Coronary artery (tissue), 2 donors: Measurements from ENCODE around the gene CTNNA3.

Source experiments
- DNase-seq: peaks from one replicate; pipeline ENCODE4 v3.0.0-alpha.2; 2017; ENCODE audit warnings: low spot score
- H3K27ac ChIP-seq, 2 donors: fragments of 200-600 bp; sonication (generic); one replicate each; pipeline ENCODE4 v1.5.1; 2016 to 2019
- H3K4me3 ChIP-seq: fragments of 200-600 bp; sonication (generic); 2 replicates; pipeline ENCODE4 v1.5.1; 2016; ENCODE audit warnings: mild to moderate bottlenecking, moderate library complexity
- TF ChIP-seq, protein P1 (sequence below): fragments of 200-600 bp; sonication (generic); IDR thresholded peaks from one replicate; pipeline ENCODE4 v1.5.1; 2019; ENCODE audit warnings: antibody characterized with exemption

Gene CTNNA3

DNA sequence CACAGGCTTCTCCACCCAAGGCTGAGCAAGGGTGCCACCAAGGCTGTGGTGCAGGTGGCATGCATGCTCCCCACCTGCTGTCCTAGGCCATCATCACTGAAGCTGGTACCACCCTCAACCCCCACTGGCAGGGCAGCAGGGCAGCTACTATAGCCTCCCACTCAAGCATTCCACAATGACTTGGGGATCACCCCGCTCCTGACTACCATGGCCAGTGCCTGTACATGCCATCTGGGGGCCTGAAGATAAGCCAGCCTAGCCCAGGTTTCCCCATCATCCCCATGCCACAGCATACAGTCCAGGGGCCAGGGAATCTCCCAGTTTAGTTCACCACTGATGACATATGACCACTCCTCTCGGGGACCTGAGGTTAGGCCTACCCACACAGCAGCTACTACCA, 1281.1 kb downstream of the CTNNA3 start:
- DNase-seq: no peak
- no peak overlapping the region for H3K4me3 ChIP-seq
- TF ChIP-seq, protein P1, sequence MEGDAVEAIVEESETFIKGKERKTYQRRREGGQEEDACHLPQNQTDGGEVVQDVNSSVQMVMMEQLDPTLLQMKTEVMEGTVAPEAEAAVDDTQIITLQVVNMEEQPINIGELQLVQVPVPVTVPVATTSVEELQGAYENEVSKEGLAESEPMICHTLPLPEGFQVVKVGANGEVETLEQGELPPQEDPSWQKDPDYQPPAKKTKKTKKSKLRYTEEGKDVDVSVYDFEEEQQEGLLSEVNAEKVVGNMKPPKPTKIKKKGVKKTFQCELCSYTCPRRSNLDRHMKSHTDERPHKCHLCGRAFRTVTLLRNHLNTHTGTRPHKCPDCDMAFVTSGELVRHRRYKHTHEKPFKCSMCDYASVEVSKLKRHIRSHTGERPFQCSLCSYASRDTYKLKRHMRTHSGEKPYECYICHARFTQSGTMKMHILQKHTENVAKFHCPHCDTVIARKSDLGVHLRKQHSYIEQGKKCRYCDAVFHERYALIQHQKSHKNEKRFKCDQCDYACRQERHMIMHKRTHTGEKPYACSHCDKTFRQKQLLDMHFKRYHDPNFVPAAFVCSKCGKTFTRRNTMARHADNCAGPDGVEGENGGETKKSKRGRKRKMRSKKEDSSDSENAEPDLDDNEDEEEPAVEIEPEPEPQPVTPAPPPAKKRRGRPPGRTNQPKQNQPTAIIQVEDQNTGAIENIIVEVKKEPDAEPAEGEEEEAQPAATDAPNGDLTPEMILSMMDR: no peak
- H3K27ac ChIP-seq: no peak overlapping the region

DNA sequence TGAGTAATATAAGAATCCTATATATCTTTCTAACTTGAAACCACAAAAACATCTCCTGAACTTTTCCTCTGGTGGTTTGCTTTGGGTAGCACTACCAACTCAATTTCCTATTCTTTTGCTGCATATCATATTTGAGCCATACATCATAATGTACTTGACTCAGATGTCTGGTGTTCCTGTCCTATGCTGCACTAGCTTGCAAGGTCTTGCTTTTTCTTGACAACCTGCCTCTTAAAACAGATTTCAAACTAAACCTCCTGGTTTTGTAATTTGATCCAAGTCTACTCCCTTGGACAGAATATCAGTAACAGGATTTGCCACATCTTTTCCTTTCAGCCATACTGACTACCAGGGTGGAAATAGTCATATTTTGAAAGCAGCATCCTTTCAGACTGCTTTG, 1290.4 kb downstream of the CTNNA3 start:
- H3K27ac ChIP-seq: no peak overlapping the region
- DNase-seq: no peak
- TF ChIP-seq, protein P1: no peak
- H3K4me3 ChIP-seq: no peak overlapping the region

DNA sequence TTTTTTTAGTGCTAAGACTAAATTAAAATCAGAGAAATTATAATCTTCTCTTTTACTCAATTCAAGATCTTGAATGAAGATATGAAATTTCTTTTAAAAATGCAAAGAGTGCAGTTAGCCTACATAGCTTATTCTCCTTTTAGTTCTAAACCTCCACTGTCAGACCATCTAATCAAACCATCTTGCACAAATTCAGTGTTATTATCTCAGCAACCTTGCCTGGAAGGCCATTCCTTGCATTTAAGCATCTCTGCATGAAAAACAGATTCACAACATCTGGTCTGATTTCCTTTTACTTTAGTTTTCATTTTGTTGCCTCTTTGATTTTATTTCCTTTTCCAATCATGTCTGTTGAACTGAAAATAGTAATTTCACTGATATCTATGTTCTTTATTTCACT, 1297.3 kb downstream of the CTNNA3 start:
- H3K27ac ChIP-seq: no peak overlapping the region
- no peak for DNase-seq
- TF ChIP-seq, protein P1: no peak
- H3K4me3 ChIP-seq: no peak overlapping the region

DNA sequence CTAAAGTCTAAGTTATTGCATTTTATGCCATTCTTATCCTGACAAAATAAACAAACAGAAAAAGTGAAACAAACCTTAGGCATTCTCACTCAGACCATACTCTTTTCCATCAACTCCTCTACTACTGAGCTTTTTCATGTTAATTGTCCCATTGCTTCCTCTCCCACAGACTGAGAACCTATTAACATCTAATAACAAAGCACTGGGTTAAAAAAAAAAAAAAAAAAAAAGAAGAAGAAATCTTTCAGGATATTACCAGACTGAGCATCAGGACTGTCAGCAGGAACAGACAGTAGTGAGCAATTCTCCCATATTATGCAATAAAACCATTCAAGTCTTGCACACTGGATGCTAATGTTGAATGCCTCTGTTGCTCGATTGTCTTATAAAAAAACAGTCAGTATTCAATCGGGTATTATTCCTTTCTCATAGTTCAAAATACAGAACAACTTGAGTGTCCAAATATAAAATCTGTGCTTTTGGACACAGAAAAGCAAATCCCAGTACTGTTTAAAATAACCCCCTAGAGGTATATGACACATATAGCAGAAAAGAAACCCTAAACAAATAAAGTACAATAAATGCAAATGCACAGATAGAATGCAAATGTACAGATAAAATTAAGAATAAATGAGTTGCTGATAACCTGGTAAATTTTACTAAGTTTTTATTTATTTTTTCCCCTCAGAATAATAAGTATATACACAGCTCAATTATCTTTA, 1301.5 kb downstream of the CTNNA3 start:
- no peak for DNase-seq
- no peak overlapping the region for H3K27ac ChIP-seq
- H3K4me3 ChIP-seq: no peak overlapping the region
- TF ChIP-seq, protein P1: no peak

DNA sequence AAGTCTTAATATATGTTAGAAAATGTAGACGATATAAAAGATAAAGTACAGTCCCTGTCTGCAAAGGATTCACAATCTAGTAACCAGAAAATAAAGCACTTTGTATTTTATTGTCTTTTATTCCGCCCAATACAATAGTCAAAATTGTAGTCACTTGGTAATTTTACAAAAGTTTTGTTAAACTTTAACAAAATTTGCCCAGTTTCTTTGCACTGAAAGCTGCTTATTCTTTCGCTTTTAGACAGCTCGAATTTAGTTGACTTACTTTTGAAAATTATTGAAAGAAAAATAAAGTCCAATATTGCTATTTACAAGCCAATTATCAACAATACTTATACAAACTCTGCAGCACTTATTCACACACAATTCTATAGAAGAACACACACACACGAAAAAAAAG, 1305.1 kb downstream of the CTNNA3 start:
- no peak overlapping the region for H3K4me3 ChIP-seq
- no peak overlapping the region for H3K27ac ChIP-seq
- TF ChIP-seq, protein P1: no peak
- DNase-seq: no peak

DNA sequence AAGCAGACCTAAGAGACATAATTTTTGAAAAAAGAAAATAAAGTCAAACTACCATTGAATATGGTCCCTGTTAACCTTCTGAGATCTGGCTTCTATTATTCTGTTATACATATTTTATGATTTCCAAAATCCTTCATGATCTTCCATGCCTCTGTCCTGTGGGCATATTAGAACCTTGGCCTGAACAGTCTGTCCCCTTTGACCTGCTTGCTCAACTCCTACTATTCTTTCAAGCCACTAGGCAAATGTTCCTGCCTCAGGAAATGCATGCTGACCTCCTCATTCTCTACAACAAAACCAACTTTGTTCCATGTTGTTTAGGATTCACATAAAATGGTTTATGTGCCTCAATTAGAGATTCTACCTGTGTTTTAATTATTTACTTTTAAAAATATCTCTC, 1315.0 kb downstream of the CTNNA3 start:
- DNase-seq: no peak
- Histone ChIP-seq H3K27ac (no peak overlapping the region), H3K4me3 (no peak overlapping the region)
- TF ChIP-seq, protein P1: no peak

DNA sequence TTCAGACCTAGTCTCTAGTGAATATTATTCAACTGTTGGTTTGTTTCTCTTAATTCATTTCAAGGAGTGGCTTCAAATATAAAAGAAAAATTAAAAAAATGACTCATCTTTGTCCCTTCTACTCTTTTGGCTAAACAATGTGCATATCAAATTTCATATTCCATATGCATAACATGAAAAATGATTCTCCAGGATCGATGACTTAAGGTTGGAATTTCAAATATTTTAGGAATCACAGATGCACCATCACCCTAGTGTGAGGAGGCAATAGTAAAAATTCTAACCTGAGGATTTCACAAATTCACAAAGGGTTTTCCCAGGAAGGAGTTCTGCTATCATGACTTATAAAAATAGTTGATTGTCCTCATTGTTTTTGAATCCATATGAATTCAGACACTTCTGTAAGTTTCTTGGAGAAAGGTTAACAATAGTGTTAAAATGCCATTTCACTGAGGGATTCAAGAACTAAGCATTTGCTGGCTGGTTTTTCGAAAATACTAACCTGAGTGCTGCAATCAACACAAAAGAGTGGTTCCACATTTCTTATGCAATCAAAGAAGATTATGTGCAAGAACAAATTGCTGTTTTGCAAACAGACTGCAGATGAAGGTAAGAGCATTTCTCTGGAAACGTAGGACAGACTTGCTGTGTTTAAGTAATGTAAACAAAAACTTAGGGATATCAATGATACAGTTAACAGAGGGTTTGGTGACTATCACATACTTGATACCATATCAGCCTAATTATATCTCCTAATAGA, 1317.7 kb downstream of the CTNNA3 start:
- DNase-seq: no peak
- H3K4me3 ChIP-seq: no peak overlapping the region
- H3K27ac ChIP-seq: no peak overlapping the region
- TF ChIP-seq, protein P1: no peak
